ENCODE measurements around the gene MRPL42.
"Not testable (repeated sequence)": the region's sequence is repeated elsewhere in the genome, so short reads cannot be mapped to it uniquely, and the experiment has no call there.

Gene MRPL42

DNA sequence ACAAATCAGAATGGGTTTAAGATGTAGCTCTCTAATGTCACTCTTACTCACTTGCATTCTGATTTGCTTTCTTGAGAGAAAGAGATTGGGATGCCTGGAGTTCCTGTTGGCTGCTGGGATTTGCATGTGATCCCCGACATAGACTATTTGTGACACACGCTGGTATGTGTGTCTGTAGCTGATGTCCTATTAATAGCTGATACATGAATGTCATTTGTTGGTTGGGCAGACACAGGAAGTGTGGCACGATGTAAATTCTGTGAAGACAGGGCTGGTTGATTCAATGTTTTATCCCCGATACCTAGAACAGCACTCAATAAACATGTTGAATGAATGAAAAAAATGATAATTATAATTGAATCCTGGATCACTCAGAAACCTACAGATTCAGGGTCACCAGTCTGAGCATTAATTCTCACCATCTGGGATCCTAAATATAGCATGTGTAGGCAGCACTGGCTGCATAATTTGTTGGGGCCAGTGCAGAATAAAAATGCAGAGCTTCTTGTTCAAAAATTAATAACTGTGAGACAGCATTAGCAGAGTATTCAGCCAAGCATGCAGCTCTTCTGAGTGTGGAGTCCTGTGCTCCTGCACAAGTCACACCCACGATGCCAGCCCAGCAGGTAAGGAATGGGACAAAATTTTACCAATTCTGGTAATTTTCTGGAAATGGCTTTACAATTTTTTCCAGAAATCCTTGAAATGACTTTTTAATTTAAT is 69.6 kb downstream of the MRPL42 start:
- in situ Hi-C loops (cut with HindIII; ENCODE audit: low sequenced_read_pairs) = no loop called here

DNA sequence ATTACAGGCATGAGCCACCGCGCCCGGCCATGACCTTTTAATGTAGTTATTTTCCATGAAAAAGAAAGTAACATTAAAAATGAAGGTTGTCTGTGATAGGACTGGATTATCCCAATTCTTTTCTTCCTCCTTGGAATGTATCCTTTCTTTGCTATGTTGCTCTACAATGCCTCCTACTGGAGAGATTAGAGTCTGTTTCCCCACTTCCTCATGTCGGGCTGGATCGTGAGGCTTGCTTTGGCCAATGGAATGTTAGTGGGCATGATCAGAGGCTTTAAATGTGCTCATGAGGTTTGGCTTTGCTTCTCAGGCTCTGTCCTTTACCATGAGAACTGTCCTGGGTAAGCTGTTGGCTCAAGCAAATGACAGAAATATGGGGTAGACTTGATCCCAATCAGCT is 70.5 kb downstream of the MRPL42 start:
- in situ Hi-C loops (cut with HindIII; ENCODE audit: low sequenced_read_pairs) = no loop called here

DNA sequence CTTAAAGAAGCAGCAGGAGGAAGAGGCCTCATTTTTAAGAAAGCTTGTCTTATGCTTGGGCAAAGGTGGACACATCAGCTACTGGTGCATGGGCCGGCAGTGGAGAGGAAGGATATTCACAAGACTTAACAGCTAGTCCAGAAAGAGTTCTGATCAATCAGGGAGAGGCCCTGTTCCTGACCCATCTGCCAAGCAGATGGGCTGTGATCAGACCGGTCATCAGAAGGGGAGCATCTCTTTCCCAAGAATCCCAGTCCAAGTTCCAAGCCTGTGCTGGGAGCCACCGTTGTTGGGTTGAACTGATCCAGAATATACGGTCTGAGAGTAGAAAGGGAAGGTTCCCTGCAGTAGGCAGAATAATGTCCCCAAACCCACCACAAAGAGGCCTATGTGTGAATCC is 72.5 kb downstream of the MRPL42 start:
- in situ Hi-C loops (cut with HindIII; ENCODE audit: low sequenced_read_pairs) = no loop called here

DNA sequence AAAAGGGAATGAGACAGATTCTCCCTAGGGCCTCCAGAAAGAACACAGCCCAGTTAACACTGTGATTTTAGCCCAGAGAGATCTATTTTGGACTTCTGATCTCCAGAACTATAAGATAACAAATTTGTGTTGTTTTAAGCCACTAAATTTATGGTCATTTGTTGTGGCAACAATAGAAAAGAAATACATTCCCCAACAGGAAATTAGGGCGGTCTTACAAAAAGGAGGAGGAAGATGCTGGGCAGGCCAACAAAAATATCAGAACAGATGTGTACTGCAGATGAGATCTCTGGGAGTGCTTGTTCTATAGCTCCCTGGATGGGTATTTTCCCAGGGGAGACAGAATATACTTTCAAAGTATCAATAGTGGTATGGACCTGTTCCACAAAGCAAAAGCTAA is 73.2 kb downstream of the MRPL42 start:
- in situ Hi-C loops (cut with HindIII; ENCODE audit: low sequenced_read_pairs) = no loop called here

DNA sequence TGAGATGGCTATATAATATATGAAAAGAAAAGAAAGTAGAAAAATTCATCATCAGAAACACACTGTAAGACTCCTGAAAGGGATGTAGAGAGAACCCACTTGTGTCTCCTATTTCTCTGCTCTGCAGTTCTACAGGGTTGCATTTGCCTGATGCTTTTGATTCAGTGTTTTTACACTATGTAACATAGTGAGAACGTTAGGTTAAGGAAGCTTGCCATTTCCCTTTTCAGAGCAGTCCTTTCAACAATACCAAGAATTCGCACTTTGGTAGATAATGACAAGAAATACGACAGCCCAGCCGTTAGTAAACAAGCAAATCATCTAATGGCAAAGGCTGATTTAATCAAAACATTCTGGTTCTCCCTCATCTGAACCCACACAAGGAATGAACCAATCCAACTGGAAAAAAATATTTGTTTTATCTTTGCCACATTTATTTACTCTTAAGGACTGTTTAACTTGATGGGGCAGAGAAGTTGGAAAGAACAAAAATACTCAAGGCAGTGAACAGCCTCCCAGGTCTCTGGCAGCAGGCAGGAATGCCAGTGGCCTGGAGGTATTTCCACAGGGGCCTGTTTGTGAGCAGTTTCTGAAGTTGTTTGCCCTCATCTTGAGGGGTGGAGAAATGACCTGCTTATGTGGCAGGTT is 74.4 kb downstream of the MRPL42 start:
- in situ Hi-C loops (cut with HindIII; ENCODE audit: low sequenced_read_pairs) = no loop called here

DNA sequence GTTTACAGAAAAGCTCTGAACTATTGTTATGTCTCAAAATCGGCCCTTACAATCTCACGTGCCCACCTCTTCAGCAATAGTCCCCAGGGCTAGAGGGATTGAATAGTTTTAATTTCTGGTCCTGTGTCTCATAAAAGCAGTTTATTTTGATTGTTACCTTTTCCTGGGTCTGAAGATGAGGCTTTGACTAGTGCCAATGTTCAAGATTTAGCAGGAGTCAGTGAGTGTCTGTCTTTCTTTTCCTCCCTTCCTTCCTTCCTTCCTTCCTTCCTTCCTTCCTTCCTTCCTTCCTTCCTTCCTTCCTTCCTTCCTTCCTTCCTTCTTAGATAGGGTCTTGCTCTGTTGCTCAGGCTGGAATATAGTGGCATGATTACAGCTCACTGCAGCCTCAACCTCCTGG is 80.5 kb downstream of the MRPL42 start:
- in situ Hi-C loops (cut with HindIII; ENCODE audit: low sequenced_read_pairs) = no loop called here

DNA sequence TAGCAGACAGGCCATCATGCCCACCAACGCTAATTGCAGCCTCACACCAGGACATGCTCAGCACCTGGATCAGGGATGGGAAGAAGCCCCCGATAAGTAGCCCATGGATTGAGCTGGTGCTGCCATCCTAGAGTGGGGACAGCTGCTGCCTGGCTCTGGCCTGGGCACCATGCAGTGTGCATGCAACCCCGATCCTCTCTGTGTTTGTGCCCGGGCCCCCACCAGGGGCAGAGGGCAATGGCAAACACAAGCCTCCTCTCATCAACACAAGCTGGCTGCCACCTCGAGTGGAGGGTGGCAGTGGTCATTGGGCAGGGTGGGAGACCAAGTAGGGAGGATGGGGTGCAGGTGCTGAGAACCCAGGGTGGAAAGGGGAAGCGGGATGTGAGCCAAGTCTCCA is 81.9 kb downstream of the MRPL42 start:
- in situ Hi-C loops (cut with HindIII; ENCODE audit: low sequenced_read_pairs) = no loop called here

DNA sequence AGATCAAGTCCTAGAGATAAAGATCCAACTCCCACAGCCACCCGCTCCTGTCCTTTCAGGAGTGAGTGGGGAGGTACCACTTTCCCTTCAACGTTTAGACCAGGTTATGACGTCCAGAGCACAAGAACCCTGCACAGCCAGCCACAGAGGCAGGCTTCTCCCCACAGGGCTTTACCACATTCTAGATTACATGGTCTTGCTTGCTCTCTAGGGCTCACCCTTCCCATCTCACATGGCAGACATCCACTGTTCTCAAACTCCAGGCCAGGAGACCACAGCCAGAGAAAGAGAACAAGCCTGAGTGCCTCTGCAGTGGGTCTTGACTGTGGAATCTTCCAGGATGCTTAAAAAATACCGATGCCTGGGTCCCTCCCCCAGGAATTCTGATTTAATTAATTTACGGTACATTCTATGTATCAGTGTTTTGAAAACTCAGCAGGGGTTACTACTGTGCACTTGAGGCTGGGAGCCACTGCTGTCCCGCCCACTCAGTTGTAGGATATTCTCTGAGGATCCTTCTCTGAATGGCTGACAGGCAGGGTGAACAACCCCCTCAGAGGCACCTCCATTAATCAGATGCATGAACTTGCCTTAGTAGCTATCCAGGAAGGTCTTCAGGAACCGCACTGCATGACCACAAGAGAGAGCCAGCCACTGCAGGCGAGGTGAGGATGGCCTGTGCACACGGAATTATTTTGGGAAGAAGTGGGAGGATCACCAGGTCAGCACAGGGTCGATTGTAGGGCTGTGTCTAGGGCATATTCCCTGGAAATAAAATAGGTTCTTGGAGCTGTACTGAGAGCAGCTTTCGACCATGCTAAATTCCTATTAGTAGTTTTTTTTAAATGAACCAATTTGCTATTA is 83.7 kb downstream of the MRPL42 start:
- in situ Hi-C loops (cut with HindIII; ENCODE audit: low sequenced_read_pairs) = no loop called here

DNA sequence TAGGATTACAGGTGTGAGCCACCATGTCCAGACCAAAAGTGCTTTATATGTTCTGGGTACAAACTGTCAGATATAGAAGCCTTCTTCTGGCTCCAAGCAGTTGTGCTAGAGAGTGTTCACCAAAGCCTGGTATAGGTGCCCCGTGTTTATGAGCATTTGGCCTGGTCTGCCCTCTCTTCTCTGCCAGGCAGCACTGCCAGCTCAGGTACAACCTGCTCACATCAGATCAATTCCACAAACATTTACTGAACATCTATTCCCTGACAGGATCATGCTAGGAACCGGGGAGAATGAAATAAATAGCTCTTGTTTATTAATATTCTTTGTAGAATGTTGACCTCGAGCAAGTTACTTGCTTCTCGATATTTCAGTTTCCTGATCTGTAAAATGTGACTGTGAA is 85.1 kb downstream of the MRPL42 start:
- in situ Hi-C loops (cut with HindIII; ENCODE audit: low sequenced_read_pairs) = no loop called here

DNA sequence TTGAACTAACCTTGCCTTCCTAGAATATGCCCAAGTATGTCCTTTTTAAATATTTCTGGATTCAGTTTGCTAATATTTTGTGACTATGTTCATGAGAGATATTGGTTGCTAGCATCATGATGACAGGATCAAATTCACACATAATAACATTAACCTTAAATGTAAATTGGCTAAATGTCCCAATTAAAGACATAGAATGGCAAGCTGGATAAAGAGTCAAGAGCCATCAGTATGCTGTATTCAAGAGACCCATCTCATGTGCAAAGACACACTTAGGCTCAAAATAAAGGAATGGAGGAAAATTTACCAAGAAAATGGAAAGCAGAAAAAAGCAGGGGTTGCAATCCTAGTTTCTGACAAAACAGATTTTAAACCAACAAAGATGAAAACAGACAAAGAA is 90.6 kb downstream of the MRPL42 start:
- in situ Hi-C loops (cut with HindIII; ENCODE audit: low sequenced_read_pairs) = not testable (repeated sequence)

DNA sequence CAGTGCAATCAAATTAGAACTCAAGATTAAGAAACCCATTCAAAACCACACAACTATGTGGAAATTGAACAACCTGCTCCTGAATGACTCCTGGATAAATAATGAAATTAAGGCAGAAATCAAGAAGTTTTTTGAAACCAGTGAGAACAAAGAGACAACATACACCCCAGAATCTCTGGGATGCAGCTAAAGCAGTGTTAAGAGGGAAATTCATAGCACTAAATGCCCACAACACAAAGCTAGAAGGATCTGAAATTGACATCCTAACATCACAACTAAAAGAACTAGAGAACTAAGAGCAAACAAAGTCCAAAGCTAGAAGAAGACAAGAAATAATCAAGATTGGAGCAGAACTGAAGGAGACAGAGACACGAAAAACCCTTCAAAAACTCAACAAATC is 91.4 kb downstream of the MRPL42 start:
- in situ Hi-C loops (cut with HindIII; ENCODE audit: low sequenced_read_pairs) = not testable (repeated sequence)

DNA sequence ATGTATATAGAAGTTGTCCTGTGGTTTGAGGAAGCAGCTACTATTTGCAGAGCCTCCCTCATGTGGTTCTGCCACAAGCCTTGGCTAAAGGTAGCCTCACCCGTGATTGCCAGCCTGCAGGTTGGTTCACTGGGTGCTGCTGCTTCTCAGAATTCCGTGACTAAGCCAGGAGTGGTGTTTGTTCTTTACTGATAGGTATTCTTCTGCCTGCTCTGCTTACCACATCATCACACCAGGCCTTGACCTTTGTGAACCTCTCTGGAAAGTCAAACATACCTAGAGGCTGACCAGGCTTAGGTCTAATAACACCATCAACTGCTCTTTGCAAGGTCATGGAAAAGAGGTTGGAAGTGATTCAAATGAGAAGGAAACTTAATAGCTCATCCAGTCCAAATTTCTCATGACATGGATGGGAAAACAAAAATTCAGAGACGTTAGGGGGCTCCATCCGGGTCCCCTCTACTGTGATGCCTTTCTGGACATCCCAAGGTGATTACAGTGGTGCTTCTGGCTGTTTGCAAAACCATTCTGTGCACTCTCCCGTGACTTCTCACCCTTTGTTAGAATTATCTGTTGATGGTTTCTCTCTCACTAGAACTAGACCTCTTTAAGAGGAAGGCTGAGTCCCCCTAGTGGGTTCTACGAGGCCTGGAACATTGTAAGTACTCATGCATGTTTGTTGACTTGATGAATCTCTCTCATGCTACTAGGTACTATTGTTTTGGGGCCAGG is 96.7 kb downstream of the MRPL42 start:
- in situ Hi-C loops (cut with HindIII; ENCODE audit: low sequenced_read_pairs) = no loop called here

DNA sequence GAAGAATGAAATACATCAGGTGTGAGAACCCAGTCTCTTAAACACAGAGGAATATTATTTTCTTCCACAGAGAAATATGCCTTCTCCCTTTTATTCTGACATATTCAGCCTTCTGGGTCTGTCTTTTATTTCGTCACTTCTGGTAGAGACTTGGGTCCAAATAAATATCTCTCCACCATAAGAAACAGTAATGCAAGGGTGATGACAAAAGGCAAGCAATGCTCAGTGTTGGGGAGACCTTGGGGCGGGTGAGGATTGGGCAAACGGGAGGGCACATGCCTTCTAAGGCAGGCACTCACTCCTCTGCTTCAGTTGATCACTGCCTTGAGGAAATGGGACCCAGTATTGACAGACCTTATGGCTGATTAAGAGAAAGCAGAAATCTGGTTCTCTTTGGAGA is 98.4 kb downstream of the MRPL42 start:
- in situ Hi-C loops (cut with HindIII; ENCODE audit: low sequenced_read_pairs) = no loop called here
